Hepatocyte (in vitro differentiated cells): ENCODE results near the gene PRDM10. TPM values are rescaled to one million over a fixed set of nuclear protein-coding genes. Genes with fewer than 3 reads are reported as not detected.

Source experiments
- DNase-seq: peaks from one replicate; pipeline ENCODE4 v3.0.0-alpha.2; 2016; ENCODE audit warnings: low spot score
- H2AFZ ChIP-seq: fragments of 200-600 bp; sonication (generic); 2 replicates; pipeline ENCODE4 v1.6.0; 2016; ENCODE audit warnings: antibody characterized with exemption, mild to moderate bottlenecking
- H3K27ac ChIP-seq: fragments of 200-600 bp; sonication (generic); 2 replicates; pipeline ENCODE4 v1.5.1; 2016; ENCODE audit warnings: mild to moderate bottlenecking
- H3K27me3 ChIP-seq: fragments of 200-600 bp; sonication (generic); 2 replicates; pipeline ENCODE4 v1.6.1; 2016
- H3K36me3 ChIP-seq: fragments of 200-600 bp; sonication (generic); replicated peaks from 2 replicates; pipeline ENCODE4 v1.5.1; 2016; ENCODE audit warnings: low read depth; ENCODE audit not compliant: insufficient read depth
- H3K4me1 ChIP-seq: fragments of 200-600 bp; sonication (generic); 2 replicates; pipeline ENCODE4 v1.5.1; 2016; ENCODE audit warnings: mild to moderate bottlenecking, moderate library complexity; ENCODE audit not compliant: insufficient read depth
- H3K4me2 ChIP-seq: fragments of 200-600 bp; sonication (generic); 2 replicates; pipeline ENCODE4 v1.6.0; 2016
- H3K4me3 ChIP-seq: fragments of 200-600 bp; sonication (generic); 2 replicates; pipeline ENCODE4 v1.5.1; 2016; ENCODE audit warnings: mild to moderate bottlenecking
- H3K79me2 ChIP-seq: fragments of 200-600 bp; sonication (generic); 2 replicates; pipeline ENCODE4 v1.6.0; 2017; ENCODE audit warnings: mild to moderate bottlenecking
- H3K9me2 ChIP-seq: fragments of 200-600 bp; sonication (generic); replicated peaks from 2 replicates; pipeline ENCODE4 v1.6.0; 2017; ENCODE audit warnings: mild to moderate bottlenecking; ENCODE audit not compliant: insufficient read depth
- H3K9me3 ChIP-seq: fragments of 200-600 bp; sonication (generic); 2 replicates; pipeline ENCODE4 v1.5.1; 2016; ENCODE audit warnings: low read depth, mild to moderate bottlenecking
- H4K20me1 ChIP-seq: fragments of 200-600 bp; sonication (generic); 2 replicates; pipeline ENCODE4 v1.6.0; 2016; ENCODE audit warnings: mild to moderate bottlenecking; ENCODE audit not compliant: insufficient read depth, poor library complexity, severe bottlenecking
- EZH2 ChIP-seq: fragments of 200-600 bp; sonication (generic); IDR thresholded peaks from 2 replicates; pipeline ENCODE4 v1.6.1; 2016; ENCODE audit warnings: antibody characterized with exemption, mild to moderate bottlenecking, borderline replicate concordance
- EZH2phosphoT487 ChIP-seq: fragments of 200-600 bp; sonication (generic); IDR thresholded peaks from one replicate; pipeline ENCODE4 v1.6.1; 2018; ENCODE audit warnings: antibody characterized with exemption, mild to moderate bottlenecking, low read depth, moderate library complexity; ENCODE audit not compliant: unreplicated experiment, severe bottlenecking
- WGBS: methylation state at CpG from one replicate; pipeline ENCODE4 v1.1.6; 2016; ENCODE audit warnings: low lambda C conversion rate; ENCODE audit errors: missing lambda C conversion rate; 5-methylcytosine and 5-hydroxymethylcytosine counted together
- polyA plus RNA-seq: library from polyadenylated mRNA; unstranded; fragments of >200 nt; fragmentation: Nextera tagmentation; extraction: Ambion mirVana; gene quantifications from 2 replicates; pipeline ENCODE4 v1.2.1, GENCODE V29; 2016
- total RNA-seq: library from RNA; depleted of rRNA; stranded (reverse); fragments of >200 nt; gene quantifications from 2 replicates; pipeline ENCODE4 v1.2.3, GENCODE V29; 2014
- TF ChIP-seq, protein P1 (sequence below): fragments of 200-600 bp; sonication (generic); IDR thresholded peaks from 2 replicates; pipeline ENCODE4 v1.5.1; 2016; ENCODE audit warnings: antibody characterized with exemption, mild to moderate bottlenecking; ENCODE audit not compliant: poor library complexity

PRDM10 gene
- total and polyA plus RNA-seq, 2 experiments from 2014 or later: 3.8 to 7.1 TPM

DNA sequence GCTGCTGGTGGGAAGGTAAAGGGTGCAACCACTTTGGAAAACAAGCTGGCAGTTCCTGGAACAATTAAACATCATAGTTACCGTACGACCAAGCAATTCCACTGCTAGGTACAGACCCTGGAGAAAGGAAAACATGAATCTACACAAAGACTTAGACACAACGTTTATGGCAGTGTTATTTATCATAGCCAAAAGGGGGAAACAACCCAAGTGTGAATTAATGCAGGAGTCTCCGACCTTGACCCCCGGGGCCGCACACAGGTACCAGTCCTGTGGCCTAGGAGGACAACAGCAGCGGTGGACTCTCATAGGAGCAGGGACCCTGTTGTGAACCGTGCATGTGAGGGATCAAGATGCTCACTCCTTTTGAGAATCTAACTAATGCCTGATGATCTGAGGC is 22.5 kb downstream of the PRDM10 start:
- Histone ChIP-seq H3K27me3 (no peaks in the 10 kb centered on the region), H3K4me1 (no peaks in the 10 kb centered on the region), H4K20me1 (no peaks in the 10 kb centered on the region), H3K4me3 (no peak overlapping the region), H3K9me2 (no peaks in the 10 kb centered on the region), H3K9me3 (no peaks in the 10 kb centered on the region), H3K36me3 (no peaks in the 10 kb centered on the region), H3K79me2 (peaks cover 35% of the 10 kb centered on the region), H2AFZ (no peak overlapping the region), H3K27ac (no peak overlapping the region), H3K4me2 (no peak overlapping the region)
- 88% methylated on average over 8 of the region's 8 CpGs for WGBS
- no peak for DNase-seq
- TF ChIP-seq, protein P1, sequence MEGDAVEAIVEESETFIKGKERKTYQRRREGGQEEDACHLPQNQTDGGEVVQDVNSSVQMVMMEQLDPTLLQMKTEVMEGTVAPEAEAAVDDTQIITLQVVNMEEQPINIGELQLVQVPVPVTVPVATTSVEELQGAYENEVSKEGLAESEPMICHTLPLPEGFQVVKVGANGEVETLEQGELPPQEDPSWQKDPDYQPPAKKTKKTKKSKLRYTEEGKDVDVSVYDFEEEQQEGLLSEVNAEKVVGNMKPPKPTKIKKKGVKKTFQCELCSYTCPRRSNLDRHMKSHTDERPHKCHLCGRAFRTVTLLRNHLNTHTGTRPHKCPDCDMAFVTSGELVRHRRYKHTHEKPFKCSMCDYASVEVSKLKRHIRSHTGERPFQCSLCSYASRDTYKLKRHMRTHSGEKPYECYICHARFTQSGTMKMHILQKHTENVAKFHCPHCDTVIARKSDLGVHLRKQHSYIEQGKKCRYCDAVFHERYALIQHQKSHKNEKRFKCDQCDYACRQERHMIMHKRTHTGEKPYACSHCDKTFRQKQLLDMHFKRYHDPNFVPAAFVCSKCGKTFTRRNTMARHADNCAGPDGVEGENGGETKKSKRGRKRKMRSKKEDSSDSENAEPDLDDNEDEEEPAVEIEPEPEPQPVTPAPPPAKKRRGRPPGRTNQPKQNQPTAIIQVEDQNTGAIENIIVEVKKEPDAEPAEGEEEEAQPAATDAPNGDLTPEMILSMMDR: no peak
- TF ChIP-seq EZH2phosphoT487 (no peak), EZH2 (no peak)

DNA sequence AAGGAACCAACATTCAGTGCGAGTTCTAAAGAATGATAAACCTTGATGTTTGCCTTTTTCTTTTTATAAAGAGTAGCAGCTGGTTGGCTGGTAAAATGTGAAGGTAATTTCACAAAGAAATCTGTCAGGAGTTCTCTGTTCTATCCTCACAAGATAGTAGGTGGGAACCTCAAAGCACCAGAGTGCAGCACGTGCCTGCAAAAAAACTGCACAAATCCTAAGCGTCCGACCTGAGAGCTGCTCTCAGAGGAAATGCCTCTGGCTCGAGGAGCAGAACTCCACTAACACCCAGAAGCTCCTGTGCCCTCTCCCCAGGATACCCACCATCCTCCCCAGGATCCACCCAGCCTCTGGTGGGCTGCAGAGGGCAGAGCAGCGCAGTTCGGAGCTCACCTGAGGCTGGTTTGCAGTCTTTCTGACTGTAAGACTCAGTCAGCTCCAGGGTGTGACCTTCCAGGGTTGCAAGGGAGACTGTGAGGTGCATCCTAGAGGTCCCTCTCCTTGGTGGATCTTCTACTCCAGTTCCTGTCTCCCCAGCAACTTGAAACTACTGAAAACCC is 23.5 kb downstream of the PRDM10 start:
- Histone ChIP-seq H3K4me2 (no peak overlapping the region), H3K4me3 (no peak overlapping the region), H2AFZ (no peak overlapping the region), H3K9me3 (no peaks in the 10 kb centered on the region), H4K20me1 (no peaks in the 10 kb centered on the region), H3K4me1 (no peaks in the 10 kb centered on the region), H3K27ac (no peak overlapping the region), H3K36me3 (no peaks in the 10 kb centered on the region), H3K9me2 (no peaks in the 10 kb centered on the region), H3K79me2 (peaks cover 32% of the 10 kb centered on the region), H3K27me3 (no peaks in the 10 kb centered on the region)
- no peak for DNase-seq
- no peak for TF ChIP-seq EZH2phosphoT487
- TF ChIP-seq, protein P1: no peak
- no peak for TF ChIP-seq EZH2
- WGBS: 90% methylated on average over 7 of the region's 7 CpGs

DNA sequence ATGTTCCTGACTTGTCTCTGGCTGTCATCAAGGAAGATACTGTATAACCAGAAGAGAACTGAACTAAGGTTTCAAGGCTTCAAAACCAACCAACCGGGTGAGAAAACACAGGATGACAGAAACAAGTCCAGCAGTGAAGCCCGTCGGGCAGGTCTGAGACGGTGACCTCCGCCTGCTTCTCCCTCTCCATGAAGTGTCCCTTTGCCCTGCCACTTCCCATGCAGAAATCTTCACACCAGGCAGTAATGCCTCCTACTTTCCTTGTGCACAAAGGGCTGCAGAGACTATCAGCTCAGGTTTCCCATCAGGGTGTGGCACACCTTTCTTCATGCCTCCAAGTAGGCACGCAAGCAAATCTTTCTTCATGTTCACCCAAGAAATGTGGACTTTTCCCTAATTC is 24.2 kb downstream of the PRDM10 start:
- Histone ChIP-seq H3K4me3 (no peak overlapping the region), H3K9me3 (no peaks in the 10 kb centered on the region), H3K27me3 (no peaks in the 10 kb centered on the region), H3K36me3 (no peaks in the 10 kb centered on the region), H3K27ac (no peak overlapping the region), H3K79me2 (peaks cover 30% of the 10 kb centered on the region), H4K20me1 (no peaks in the 10 kb centered on the region), H2AFZ (no peak overlapping the region), H3K9me2 (no peaks in the 10 kb centered on the region), H3K4me2 (no peak overlapping the region), H3K4me1 (no peaks in the 10 kb centered on the region)
- TF ChIP-seq, protein P1: no peak
- no peak for TF ChIP-seq EZH2phosphoT487
- 73% methylated on average over 6 of the region's 6 CpGs for WGBS
- no peak for DNase-seq

DNA sequence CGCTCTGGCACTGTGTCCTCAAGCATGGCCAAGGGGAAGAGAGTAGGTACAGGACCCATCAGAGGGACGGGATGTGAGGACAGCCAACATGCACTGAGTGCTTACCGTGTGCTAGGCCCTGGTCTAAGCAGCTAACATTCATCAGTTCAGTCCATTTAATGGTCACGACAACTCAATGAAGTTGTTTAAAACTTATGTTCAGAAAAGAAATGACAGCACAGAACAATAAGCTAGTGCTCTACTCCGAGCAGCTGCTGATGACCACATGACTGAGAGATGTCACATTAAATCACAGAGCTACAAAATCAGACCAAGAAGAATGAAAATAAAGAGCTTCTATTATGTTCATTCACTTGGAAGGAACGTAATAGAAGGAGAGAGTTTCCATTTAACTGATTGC is 26.3 kb downstream of the PRDM10 start:
- DNase-seq: no peak
- WGBS: 93% methylated on average over 6 of the region's 6 CpGs
- Histone ChIP-seq H3K27ac (no peak overlapping the region), H3K9me3 (no peaks in the 10 kb centered on the region), H2AFZ (no peak overlapping the region), H3K4me1 (no peaks in the 10 kb centered on the region), H3K27me3 (no peaks in the 10 kb centered on the region), H3K36me3 (no peaks in the 10 kb centered on the region), H3K4me2 (no peak overlapping the region), H3K4me3 (no peak overlapping the region), H3K79me2 (peaks cover 24% of the 10 kb centered on the region), H3K9me2 (no peaks in the 10 kb centered on the region), H4K20me1 (no peaks in the 10 kb centered on the region)
- no peak for TF ChIP-seq EZH2phosphoT487
- no peak for TF ChIP-seq EZH2
- TF ChIP-seq, protein P1: no peak
